Thoracic aorta (tissue), 2 donors: ENCODE measurements around the gene WDR43. TPM values are rescaled to one million over a fixed set of nuclear protein-coding genes. Genes with fewer than 3 reads are reported as not detected.

Experiments used
- ATAC-seq: fragments of 150-250 bp; one replicate; pipeline ENCODE4 v1.8.0; 2017; ENCODE audit warnings: low read depth; ENCODE audit not compliant: insufficient number of reproducible peaks, low FRiP score
- DNase-seq: peaks from one replicate; pipeline ENCODE4 v3.0.0-alpha.2; 2020; ENCODE audit warnings: low spot score
- H3K27ac ChIP-seq, 2 donors: fragments of 200-600 bp; sonication (generic); 1 replicate in 1 of 2; 2 replicates in 1 of 2; pipeline ENCODE4 v1.5.1; 2016; ENCODE audit warnings: mild to moderate bottlenecking in 2 of 2, moderate library complexity in 2 of 2
- H3K27me3 ChIP-seq: fragments of 200-600 bp; sonication (generic); replicated peaks from 2 replicates; pipeline ENCODE4 v1.6.0; 2016; ENCODE audit warnings: mild to moderate bottlenecking; ENCODE audit not compliant: insufficient read depth
- H3K36me3 ChIP-seq: fragments of 200-600 bp; sonication (generic); one replicate; pipeline ENCODE4 v1.5.1; 2016
- H3K4me1 ChIP-seq, 2 donors: fragments of 200-600 bp; sonication (generic); 1 replicate in 1 of 2; 2 replicates in 1 of 2; pipeline versions ENCODE4 v1.5.1 to v1.6.0; 2016; ENCODE audit warnings: low read depth in 2 of 2, mild to moderate bottlenecking in 1 of 2; ENCODE audit not compliant: control insufficient read depth in 1 of 2
- H3K4me3 ChIP-seq: fragments of 200-600 bp; sonication (generic); 2 replicates; pipeline ENCODE4 v1.5.1; 2016; ENCODE audit warnings: mild to moderate bottlenecking
- H3K9me3 ChIP-seq: fragments of 200-600 bp; sonication (generic); 2 replicates; pipeline ENCODE4 v1.5.1; 2016
- total RNA-seq, 2 donors: library from RNA; depleted of rRNA; stranded (reverse); fragments of >200 nt; gene quantifications; one replicate each; pipeline versions ENCODE4 v1.1.0 to v1.2.3, GENCODE V29; 2016
- TF ChIP-seq, protein P1 (sequence below): fragments of 200-600 bp; sonication (generic); IDR thresholded peaks from one replicate; pipeline ENCODE4 v1.5.1; 2019; ENCODE audit warnings: antibody characterized with exemption

Gene WDR43, protein sequence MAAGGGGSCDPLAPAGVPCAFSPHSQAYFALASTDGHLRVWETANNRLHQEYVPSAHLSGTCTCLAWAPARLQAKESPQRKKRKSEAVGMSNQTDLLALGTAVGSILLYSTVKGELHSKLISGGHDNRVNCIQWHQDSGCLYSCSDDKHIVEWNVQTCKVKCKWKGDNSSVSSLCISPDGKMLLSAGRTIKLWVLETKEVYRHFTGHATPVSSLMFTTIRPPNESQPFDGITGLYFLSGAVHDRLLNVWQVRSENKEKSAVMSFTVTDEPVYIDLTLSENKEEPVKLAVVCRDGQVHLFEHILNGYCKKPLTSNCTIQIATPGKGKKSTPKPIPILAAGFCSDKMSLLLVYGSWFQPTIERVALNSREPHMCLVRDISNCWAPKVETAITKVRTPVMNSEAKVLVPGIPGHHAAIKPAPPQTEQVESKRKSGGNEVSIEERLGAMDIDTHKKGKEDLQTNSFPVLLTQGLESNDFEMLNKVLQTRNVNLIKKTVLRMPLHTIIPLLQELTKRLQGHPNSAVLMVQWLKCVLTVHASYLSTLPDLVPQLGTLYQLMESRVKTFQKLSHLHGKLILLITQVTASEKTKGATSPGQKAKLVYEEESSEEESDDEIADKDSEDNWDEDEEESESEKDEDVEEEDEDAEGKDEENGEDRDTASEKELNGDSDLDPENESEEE
- 10 to 100 TPM; 19.8 to 76.4 TPM for total RNA-seq

DNA sequence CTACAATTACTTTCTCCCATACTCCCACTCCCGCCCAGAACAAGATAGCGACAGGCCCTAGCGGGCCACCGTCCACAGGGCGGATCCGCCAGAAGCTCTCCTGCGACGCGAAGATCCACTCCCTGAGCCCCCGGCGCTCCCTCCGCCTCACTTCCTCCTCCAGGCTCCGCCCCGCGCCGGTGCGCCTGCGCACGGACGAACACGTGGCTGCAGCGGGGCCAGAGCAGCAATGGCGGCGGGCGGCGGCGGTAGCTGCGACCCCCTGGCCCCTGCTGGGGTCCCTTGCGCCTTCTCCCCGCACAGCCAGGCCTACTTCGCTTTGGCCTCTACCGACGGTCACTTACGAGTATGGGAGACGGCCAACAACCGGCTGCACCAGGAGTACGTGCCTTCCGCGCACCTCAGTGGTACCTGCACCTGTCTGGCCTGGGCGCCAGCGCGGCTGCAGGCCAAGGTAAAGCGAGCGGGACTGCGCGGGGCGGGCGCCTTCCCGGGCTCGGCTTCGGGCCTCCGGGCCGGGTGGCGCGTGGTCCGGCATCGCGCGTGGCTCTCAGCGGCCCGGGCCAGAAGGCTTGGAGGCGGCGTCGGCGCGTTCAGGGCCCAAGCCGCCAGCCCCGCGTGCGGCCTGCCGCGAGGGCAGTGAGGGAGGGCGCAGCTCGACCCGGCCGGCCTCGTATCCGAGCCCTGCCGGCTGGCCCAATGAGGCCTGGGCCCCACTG, at the start of gene WDR43:
Gene WDR43 (plus strand): TSS at position 198 of the 719 bp plus-strand sequence. CDS start 32 bp downstream, at position 230.
- peak within 1 kb of the TSS; percentile 97 for H3K4me3 ChIP-seq

DNA sequence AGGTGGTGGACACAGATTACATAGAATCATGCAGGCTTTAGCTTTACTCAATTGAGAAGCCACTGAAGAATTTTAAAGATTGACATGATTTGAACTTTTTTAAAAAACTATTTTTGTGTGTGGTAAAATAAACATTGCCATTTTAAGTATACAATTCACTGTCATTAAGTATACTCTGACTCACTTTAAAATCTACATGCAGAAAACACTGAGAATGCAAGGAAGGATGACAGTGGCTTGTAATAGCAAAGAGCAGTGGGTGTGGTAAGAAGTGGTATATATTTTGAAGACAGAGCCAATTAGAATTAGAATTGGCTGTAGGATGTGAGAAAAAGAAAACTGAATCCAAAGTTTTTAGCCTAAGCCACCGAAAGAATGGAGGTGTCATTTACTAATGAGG, 39.3 kb upstream of the WDR43 start:
- H3K36me3 ChIP-seq, result no peaks in the 10 kb centered on the region
- ATAC-seq (no peak), DNase-seq (no peak)
- no peaks in the 10 kb centered on the region for H3K4me1 ChIP-seq
- no peak overlapping the region for H3K4me3 ChIP-seq
- H3K27ac ChIP-seq, result no peak overlapping the region
- TF ChIP-seq, protein P1, sequence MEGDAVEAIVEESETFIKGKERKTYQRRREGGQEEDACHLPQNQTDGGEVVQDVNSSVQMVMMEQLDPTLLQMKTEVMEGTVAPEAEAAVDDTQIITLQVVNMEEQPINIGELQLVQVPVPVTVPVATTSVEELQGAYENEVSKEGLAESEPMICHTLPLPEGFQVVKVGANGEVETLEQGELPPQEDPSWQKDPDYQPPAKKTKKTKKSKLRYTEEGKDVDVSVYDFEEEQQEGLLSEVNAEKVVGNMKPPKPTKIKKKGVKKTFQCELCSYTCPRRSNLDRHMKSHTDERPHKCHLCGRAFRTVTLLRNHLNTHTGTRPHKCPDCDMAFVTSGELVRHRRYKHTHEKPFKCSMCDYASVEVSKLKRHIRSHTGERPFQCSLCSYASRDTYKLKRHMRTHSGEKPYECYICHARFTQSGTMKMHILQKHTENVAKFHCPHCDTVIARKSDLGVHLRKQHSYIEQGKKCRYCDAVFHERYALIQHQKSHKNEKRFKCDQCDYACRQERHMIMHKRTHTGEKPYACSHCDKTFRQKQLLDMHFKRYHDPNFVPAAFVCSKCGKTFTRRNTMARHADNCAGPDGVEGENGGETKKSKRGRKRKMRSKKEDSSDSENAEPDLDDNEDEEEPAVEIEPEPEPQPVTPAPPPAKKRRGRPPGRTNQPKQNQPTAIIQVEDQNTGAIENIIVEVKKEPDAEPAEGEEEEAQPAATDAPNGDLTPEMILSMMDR, result no peak
- H3K9me3 ChIP-seq, result no peaks in the 10 kb centered on the region
- no peaks in the 10 kb centered on the region for H3K27me3 ChIP-seq

More for the DNA sequence above, at the start of gene WDR43:
- Histone ChIP-seq H3K36me3 (no peaks in the 10 kb centered on the region), H3K27me3 (no peaks in the 10 kb centered on the region), H3K27ac (peak within 1 kb of the TSS; percentile 55 to 81), H3K9me3 (no peaks in the 10 kb centered on the region), H3K4me1 (peaks cover 12 to 32% of the 10 kb centered on the region in 2 donors)
- TF ChIP-seq, protein P1, result no peak
- DNase-seq (peak; percentile 89), ATAC-seq (peak; percentile 94)

DNA sequence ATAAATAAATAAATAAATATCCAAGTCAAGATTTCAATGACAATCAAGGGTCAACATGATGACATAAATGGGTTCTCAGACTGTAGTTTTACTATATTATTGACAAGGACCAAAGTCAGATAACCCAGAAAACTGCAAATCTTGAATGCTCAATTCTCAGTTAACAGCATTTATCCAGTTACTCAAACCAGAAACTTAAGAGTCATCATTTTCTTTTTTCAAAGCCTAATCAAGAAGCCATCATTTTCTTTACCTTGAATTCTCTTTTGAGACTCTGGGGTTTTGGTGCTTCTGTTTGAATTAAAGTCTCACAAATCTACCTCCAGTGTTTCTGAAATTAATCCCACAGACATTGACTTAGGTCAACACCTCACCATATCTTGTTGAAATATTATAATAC, 38.5 kb upstream of the WDR43 start:
- TF ChIP-seq, protein P1, result no peak
- ATAC-seq (no peak), DNase-seq (no peak)
- Histone ChIP-seq H3K4me3 (no peak overlapping the region), H3K9me3 (no peaks in the 10 kb centered on the region), H3K27ac (no peak overlapping the region), H3K36me3 (no peaks in the 10 kb centered on the region), H3K4me1 (no peaks in the 10 kb centered on the region), H3K27me3 (no peaks in the 10 kb centered on the region)

DNA sequence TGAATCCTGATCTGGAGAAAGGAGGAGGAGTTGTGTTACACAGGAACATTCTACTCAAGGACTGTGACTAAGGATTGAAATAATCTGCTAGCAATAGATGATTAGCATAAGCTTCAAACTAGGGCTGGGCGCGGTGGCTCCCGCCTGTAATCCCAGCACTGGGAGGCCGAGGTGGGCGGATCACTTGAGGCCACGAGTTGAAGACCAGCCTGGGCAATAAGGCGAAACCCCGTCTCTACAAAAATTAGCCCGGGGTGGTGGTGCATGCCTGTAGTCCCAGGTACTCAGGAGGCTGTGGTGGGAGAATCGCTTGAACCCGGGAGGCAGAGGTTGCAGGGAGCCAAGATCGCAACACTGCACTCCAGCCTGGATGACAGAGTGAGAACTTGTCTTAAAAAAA, 25.9 kb upstream of the WDR43 start:
- peak overlapping the region; percentile 97 for H3K4me3 ChIP-seq
- no peak for ATAC-seq

More for the DNA sequence above, 25.9 kb upstream of the WDR43 start:
- H3K36me3 ChIP-seq, result no peaks in the 10 kb centered on the region
- TF ChIP-seq, protein P1, result no peak
- no peaks in the 10 kb centered on the region for H3K27me3 ChIP-seq
- H3K9me3 ChIP-seq, result no peaks in the 10 kb centered on the region
- peaks cover 24 to 31% of the 10 kb centered on the region in 2 donors for H3K4me1 ChIP-seq
- H3K27ac ChIP-seq, result no peak overlapping the region
- DNase-seq, result no peak
